ENCODE measurements around the gene SLC37A1. TPM values are rescaled to one million over a fixed set of nuclear protein-coding genes. Genes with fewer than 3 reads are reported as not detected.

The SLC37A1 gene
- total RNA-seq, 6 experiments from 2014 or later: not detected

DNA sequence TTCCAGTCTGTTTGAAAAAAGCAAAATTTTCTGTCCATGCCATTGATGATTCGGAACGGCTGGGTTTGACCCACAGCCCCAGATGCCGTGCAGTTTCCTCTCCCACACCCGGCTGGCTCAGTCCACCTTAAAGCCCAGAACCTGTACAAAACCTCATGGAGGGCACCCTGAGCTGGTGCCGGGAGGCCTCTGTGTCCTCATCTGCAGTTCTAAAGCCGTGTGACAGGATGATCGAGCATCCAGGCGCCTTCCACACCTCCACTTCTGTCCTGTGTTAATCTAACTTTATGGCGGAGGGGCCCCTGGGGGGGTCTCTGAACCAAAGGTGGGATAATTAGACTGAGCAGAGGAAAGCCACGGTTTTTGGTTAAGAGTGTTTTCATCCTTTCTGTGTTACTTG is 49.6 kb downstream of the SLC37A1 start:
- no peak for DNase-seq
- TF ChIP-seq, protein P1, sequence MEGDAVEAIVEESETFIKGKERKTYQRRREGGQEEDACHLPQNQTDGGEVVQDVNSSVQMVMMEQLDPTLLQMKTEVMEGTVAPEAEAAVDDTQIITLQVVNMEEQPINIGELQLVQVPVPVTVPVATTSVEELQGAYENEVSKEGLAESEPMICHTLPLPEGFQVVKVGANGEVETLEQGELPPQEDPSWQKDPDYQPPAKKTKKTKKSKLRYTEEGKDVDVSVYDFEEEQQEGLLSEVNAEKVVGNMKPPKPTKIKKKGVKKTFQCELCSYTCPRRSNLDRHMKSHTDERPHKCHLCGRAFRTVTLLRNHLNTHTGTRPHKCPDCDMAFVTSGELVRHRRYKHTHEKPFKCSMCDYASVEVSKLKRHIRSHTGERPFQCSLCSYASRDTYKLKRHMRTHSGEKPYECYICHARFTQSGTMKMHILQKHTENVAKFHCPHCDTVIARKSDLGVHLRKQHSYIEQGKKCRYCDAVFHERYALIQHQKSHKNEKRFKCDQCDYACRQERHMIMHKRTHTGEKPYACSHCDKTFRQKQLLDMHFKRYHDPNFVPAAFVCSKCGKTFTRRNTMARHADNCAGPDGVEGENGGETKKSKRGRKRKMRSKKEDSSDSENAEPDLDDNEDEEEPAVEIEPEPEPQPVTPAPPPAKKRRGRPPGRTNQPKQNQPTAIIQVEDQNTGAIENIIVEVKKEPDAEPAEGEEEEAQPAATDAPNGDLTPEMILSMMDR (IDR thresholded peaks at IDR 0.05): no peak
- peaks cover 71% of the 10 kb centered on the region for H3K9me3 Mint-ChIP-seq
- no peak overlapping the region for H3K4me3 Mint-ChIP-seq
- H3K4me1 Mint-ChIP-seq (ENCODE audit: low read depth): no peaks in the 10 kb centered on the region
- H3K27ac Mint-ChIP-seq: no peak overlapping the region
- H3K27me3 Mint-ChIP-seq (ENCODE audit: insufficient read depth): peaks cover 2% of the 10 kb centered on the region
- H3K36me3 Mint-ChIP-seq (ENCODE audit: low read depth): no peaks in the 10 kb centered on the region

DNA sequence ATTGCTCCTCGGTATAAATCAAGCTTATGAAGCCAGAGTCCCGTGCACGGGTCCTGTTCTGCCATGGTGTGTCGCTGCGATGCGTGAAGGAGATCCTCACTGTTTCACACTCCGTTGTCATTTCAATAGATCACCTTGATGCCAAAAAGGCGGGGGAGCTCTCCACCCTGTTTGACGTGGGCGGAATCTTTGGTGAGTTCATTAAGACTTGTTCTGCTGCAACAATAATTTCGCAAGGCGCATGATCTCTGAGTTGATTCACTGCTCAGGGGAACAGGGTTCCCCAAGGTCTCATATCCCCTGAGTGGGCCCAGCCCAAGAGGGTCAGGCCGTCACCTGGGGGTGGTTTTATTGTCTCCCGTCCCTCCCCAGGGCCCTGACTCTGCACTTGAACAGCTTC is 50.0 kb downstream of the SLC37A1 start:
- DNase-seq: no peak
- TF ChIP-seq, protein P1 (IDR thresholded peaks at IDR 0.05): no peak
- Mint-ChIP-seq H3K27ac (no peak overlapping the region), H3K27me3 (ENCODE audit: insufficient read depth) (peaks cover 2% of the 10 kb centered on the region), H3K9me3 (peaks cover 72% of the 10 kb centered on the region), H3K4me1 (ENCODE audit: low read depth) (no peaks in the 10 kb centered on the region), H3K4me3 (no peak overlapping the region), H3K36me3 (ENCODE audit: low read depth) (no peaks in the 10 kb centered on the region; the same call in 1 of the 2 replicates)

DNA sequence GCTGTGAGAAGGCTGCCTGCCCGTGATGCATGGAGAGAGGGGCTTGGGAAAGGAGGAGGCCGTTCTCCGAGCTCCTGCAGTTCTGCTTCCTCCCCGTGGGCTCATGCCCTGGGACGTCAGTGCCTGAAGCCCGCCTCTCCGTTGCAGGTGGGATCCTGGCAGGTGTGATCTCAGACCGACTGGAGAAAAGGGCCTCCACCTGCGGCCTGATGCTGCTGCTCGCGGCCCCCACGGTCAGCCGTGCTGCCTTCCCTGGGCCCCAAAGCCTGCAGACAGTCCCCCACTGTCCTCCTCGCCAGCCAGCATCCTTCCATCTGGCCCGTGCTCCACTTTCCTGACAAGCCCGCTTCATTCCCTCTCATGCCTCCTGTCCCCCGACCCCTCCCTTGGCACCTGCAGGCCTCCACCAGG is 50.9 kb downstream of the SLC37A1 start:
- H3K4me1 Mint-ChIP-seq (ENCODE audit: low read depth): no peaks in the 10 kb centered on the region
- no peak overlapping the region for H3K27ac Mint-ChIP-seq
- no peak overlapping the region for H3K4me3 Mint-ChIP-seq
- peaks cover 2% of the 10 kb centered on the region for H3K27me3 Mint-ChIP-seq (ENCODE audit: insufficient read depth)
- TF ChIP-seq, protein P1 (IDR thresholded peaks at IDR 0.05): no peak
- no peak for DNase-seq
- no peaks in the 10 kb centered on the region; the same call in 1 of the 2 replicates for H3K36me3 Mint-ChIP-seq (ENCODE audit: low read depth)
- H3K9me3 Mint-ChIP-seq: peaks cover 69% of the 10 kb centered on the region

DNA sequence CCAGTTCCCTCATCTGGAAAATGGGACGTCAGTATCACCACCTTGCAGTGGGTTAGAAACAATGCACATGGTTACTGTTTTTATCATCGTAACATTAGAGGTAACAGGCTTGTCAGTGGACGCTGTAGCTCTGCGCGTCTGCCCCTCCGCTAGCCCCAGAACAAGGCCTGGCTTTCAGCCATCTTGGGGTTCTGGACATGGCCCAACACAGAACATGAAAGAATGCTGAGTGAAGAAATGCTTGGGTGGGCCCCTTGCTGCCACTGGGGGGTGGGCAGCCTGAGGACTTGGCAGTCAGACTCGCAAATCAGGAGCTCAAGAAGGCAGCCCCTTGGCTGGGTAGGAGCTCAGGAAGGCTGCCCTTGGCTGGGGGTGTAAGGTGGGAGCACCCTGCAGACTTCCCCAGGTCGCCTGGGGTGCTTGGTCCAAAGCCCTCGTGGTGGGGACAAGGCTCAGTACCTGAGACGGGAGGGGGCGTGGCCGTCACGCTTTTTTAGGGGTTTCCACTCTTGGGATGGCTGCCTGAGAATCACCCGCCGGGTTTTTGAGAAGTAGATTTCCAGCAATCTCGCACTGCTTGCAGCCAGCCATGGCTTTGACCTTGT is 51.7 kb downstream of the SLC37A1 start:
- Mint-ChIP-seq H3K27me3 (ENCODE audit: insufficient read depth) (peaks cover 2% of the 10 kb centered on the region), H3K36me3 (ENCODE audit: low read depth) (no peaks in the 10 kb centered on the region; the same call in 1 of the 2 replicates), H3K27ac (no peak overlapping the region), H3K9me3 (peaks cover 65% of the 10 kb centered on the region), H3K4me3 (no peak overlapping the region), H3K4me1 (ENCODE audit: low read depth) (no peaks in the 10 kb centered on the region)
- TF ChIP-seq, protein P1 (IDR thresholded peaks at IDR 0.05): no peak
- no peak for DNase-seq

DNA sequence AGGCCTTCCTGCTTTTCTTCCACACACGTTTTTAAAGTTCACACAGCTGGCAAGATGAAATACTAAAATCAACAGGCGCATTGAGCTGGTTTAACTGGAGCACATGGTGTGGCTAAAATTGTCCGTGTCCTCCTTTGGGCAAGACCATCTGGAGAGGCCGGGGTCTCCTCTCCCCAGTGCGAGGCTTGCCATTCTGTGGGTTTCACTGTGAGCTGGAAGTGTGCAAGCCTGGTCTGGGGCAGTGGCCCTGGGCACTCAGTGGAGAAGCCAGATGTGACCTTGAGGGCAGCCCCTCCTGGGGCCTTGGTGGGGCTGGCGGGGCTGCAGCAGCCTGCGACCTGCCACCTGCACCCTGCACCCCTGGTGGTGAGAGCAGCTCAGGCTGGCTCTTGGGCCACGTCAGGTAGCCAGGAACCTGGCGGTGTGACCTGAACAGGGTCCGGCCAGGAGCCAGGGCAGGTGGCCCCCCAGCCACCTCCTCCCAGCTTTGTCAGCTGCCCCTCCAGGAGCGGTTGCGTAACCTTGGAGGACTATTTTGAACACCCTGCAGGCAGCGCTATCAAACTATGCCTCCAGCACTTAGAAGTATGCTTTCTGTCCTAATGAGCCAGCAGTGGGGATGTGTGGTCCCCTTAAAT is 52.4 kb downstream of the SLC37A1 start:
- H3K9me3 Mint-ChIP-seq: peaks cover 67% of the 10 kb centered on the region
- DNase-seq: no peak
- no peak overlapping the region for H3K27ac Mint-ChIP-seq
- peaks cover 2% of the 10 kb centered on the region for H3K27me3 Mint-ChIP-seq (ENCODE audit: insufficient read depth)
- TF ChIP-seq, protein P1 (IDR thresholded peaks at IDR 0.05): no peak
- H3K4me1 Mint-ChIP-seq (ENCODE audit: low read depth): no peaks in the 10 kb centered on the region
- no peaks in the 10 kb centered on the region; the same call in 1 of the 2 replicates for H3K36me3 Mint-ChIP-seq (ENCODE audit: low read depth)
- no peak overlapping the region for H3K4me3 Mint-ChIP-seq
